K562 (cell line): ENCODE results near the gene TRIM2. TPM values are rescaled to one million over a fixed set of nuclear protein-coding genes. Genes with fewer than 3 reads are reported as not detected.

Experiments used
- ATAC-seq: fragments of 200-7000 bp; cut with Tn5 transposase; 3 replicates; pipeline ENCODE4 v1.9.1; 2020; ENCODE audit warnings: moderate library complexity
- BruUV-seq: library from RNA; stranded (reverse); fragments of 400-500 nt; replicated peaks from 2 replicates; lab custom pipeline; 2021; lab: Mats Ljungman, UMichigan
- CTCF ChIA-PET: fragments of 300-600 bp; formaldehyde crosslinking; extraction: SDS; loops from one replicate; lab custom pipeline; 2021; ENCODE audit warnings: low intra/inter-chr PET ratio; lab: Yijun Ruan, JAX
- POLR2A ChIA-PET: fragments of 300-600, 350-650 bp; sonication (Branson Sonifier 250); formaldehyde crosslinking; extraction: SDS; loops from one replicate; lab custom pipeline; 2021; ENCODE audit warnings: antibody characterized with exemption, inconsistent platforms; lab: Yijun Ruan, JAX
- DNase-seq, 4 experiments: peaks; one replicate each; pipeline versions ENCODE4 v3.0.0 to v3.0.0-alpha.2; 2011 to 2018; ENCODE audit warnings: low spot score in 3 of 4, mixed read lengths in 3 of 4; ENCODE audit errors: extremely low read depth in 1 of 4
- FAIRE-seq: peaks from 2 replicates; lab custom pipeline; 2011; peaks lifted over from hg19 to GRCh38; lab: Jason Lieb, UNC
- H2AFZ ChIP-seq: 2 replicates; pipeline ENCODE4 v1.6.0; 2011; ENCODE audit warnings: low read depth, low read length, control low read depth, inconsistent platforms
- H3K27ac ChIP-seq: fragments of 200-600 bp; 3 replicates; pipeline ENCODE4 v1.8.0; 2011; ENCODE audit warnings: low read depth, mild to moderate bottlenecking, control low read depth, inconsistent platforms, low read length, moderate library complexity, mixed read lengths; ENCODE audit errors: extremely low read depth
- H3K27me3 ChIP-seq, 2 experiments: fragments of 300-600 bp in 1 of 2; 2 replicates in 1 of 2; 3 replicates in 1 of 2; pipeline versions ENCODE4 v1.6.0 to v1.8.0; 2011; ENCODE audit warnings: inconsistent platforms in 2 of 2, low read length in 2 of 2, mild to moderate bottlenecking in 1 of 2, mixed read lengths in 1 of 2, moderate library complexity in 1 of 2; ENCODE audit not compliant: control insufficient read depth in 2 of 2, insufficient read depth in 2 of 2
- H3K36me3 ChIP-seq: fragments of 300-600 bp; 3 replicates; pipeline ENCODE4 v1.8.0; 2011; ENCODE audit warnings: mild to moderate bottlenecking, low read length, inconsistent platforms; ENCODE audit not compliant: control insufficient read depth, insufficient read depth
- H3K4me1 ChIP-seq, 2 experiments: fragments of 200-600 bp in 1 of 2; replicated peaks in 1 of 2; 2 replicates in 1 of 2; 3 replicates in 1 of 2; pipeline versions ENCODE4 v1.5.1 to v1.8.0; 2011; ENCODE audit warnings: inconsistent platforms in 2 of 2, low read length in 2 of 2, mild to moderate bottlenecking in 1 of 2, mixed read lengths in 1 of 2, moderate library complexity in 1 of 2; ENCODE audit not compliant: control insufficient read depth in 2 of 2, insufficient read depth in 2 of 2
- H3K4me2 ChIP-seq: 2 replicates; pipeline ENCODE4 v1.6.1; 2011; ENCODE audit warnings: low read length, control low read depth, inconsistent platforms, mixed read lengths; ENCODE audit not compliant: insufficient read depth
- H3K4me3 ChIP-seq: fragments of 200-600 bp; sonication (generic), shearing (Covaris generic); 2 replicates; pipeline ENCODE4 v1.5.1; 2016; ENCODE audit warnings: control low read depth, inconsistent platforms
- H3K79me2 ChIP-seq: fragments of 200-600 bp; 3 replicates; pipeline ENCODE4 v1.8.0; 2011; ENCODE audit warnings: low read length, inconsistent platforms; ENCODE audit not compliant: control insufficient read depth, insufficient read depth
- H3K9ac ChIP-seq, 2 experiments: 2 replicates each; pipeline versions ENCODE4 v1.6.0 to v1.6.1; 2011; ENCODE audit warnings: low read depth in 2 of 2, low read length in 2 of 2, control low read depth in 1 of 2, inconsistent platforms in 1 of 2, mild to moderate bottlenecking in 1 of 2, mixed read lengths in 1 of 2; ENCODE audit not compliant: insufficient read depth in 1 of 2
- H3K9me1 ChIP-seq: one replicate; pipeline ENCODE4 v1.6.0; 2011; ENCODE audit warnings: inconsistent platforms, mild to moderate bottlenecking, low read length, moderate library complexity; ENCODE audit not compliant: control insufficient read depth, insufficient read depth
- H3K9me3 ChIP-seq: replicated peaks from 2 replicates; pipeline ENCODE4 v1.5.1; 2011; ENCODE audit warnings: low read depth, low read length, inconsistent platforms; ENCODE audit not compliant: control insufficient read depth, insufficient read depth
- H4K20me1 ChIP-seq: replicated peaks from 2 replicates; pipeline ENCODE4 v1.6.1; 2011; ENCODE audit warnings: low read length, inconsistent platforms, mixed read lengths; ENCODE audit not compliant: control insufficient read depth, insufficient read depth
- ATF7 ChIP-seq: fragments of 450-650 bp; IDR thresholded peaks from 2 replicates; pipeline ENCODE4 v1.7.1; 2014; ENCODE audit warnings: mild to moderate bottlenecking, moderate library complexity
- CTBP1 ChIP-seq: fragments of 450-650 bp; IDR thresholded peaks from 2 replicates; pipeline ENCODE4 v1.6.1; 2016; ENCODE audit warnings: borderline replicate concordance
- FOXA3 ChIP-seq, 2 experiments: fragments of 450-650 bp in 1 of 2; sonication (generic) in 1 of 2; formaldehyde crosslinking; IDR thresholded peaks in 1 of 2; conservative IDR thresholded peaks in 1 of 2; 2 replicates each; pipeline versions ENCODE4 v1.4.0 to v1.8.0; 2020 to 2022; ENCODE audit warnings: mild to moderate bottlenecking in 2 of 2, missing genetic modification reagents in 1 of 2
- NFXL1 ChIP-seq: fragments of 450-650 bp; formaldehyde crosslinking; IDR thresholded peaks from 2 replicates; pipeline ENCODE4 v1.4.0; 2021; ENCODE audit warnings: mild to moderate bottlenecking
- PPARD ChIP-seq: fragments of 250-450 bp; sonication (Bioruptor Pico); IDR thresholded peaks from 2 replicates; pipeline ENCODE4 v1.8.0; 2022; ENCODE audit warnings: inconsistent platforms, mild to moderate bottlenecking, moderate library complexity
- TAF1 ChIP-seq: IDR thresholded peaks from 2 replicates; pipeline ENCODE4 v1.6.1; 2011; ENCODE audit warnings: mild to moderate bottlenecking, low read length, moderate library complexity; ENCODE audit not compliant: insufficient read depth, control insufficient read depth, severe bottlenecking; ENCODE audit errors: extremely low read depth
- ZBTB5 ChIP-seq: fragments of 450-650 bp; IDR thresholded peaks from 2 replicates; pipeline ENCODE4 v1.6.1; 2017; ENCODE audit warnings: antibody characterized with exemption
- ZC3H11A ChIP-seq: IDR thresholded peaks from 2 replicates; pipeline ENCODE4 v1.6.1; 2012; ENCODE audit warnings: low read depth, low read length, improper control_type of control experiment
- ZNF124 ChIP-seq: sonication (generic); formaldehyde crosslinking; IDR thresholded peaks from 2 replicates; pipeline ENCODE4 v1.8.1; 2022; ENCODE audit warnings: missing genetic modification reagents
- ZNF253 ChIP-seq: fragments of 250-450 bp; sonication (Bioruptor Pico); conservative IDR thresholded peaks from 2 replicates; pipeline ENCODE4 v1.6.1; 2021; ENCODE audit warnings: mild to moderate bottlenecking
- ZNF589 ChIP-seq: fragments of 200-800 bp; sonication (Bioruptor generic); IDR thresholded peaks from 2 replicates; pipeline ENCODE4 v1.6.1; 2016; ENCODE audit warnings: low read depth, missing genetic modification characterization, missing compliant biosample characterization
- ZNF592 ChIP-seq: fragments of 450-650 bp; IDR thresholded peaks from 2 replicates; pipeline ENCODE4 v1.6.1; 2017; ENCODE audit warnings: antibody characterized with exemption, mild to moderate bottlenecking
- WGBS: fragments of 100-300 bp; shearing (Covaris generic); methylation state at CpG from one replicate; pipeline ENCODE4 v1.1.6; 2016; ENCODE audit warnings: low coverage, mixed read lengths; ENCODE audit not compliant: insufficient coverage; ENCODE audit errors: missing lambda C conversion rate; 5-methylcytosine and 5-hydroxymethylcytosine counted together
- in situ Hi-C: fragments of 300-500 bp; cut with MboI; formaldehyde crosslinking; loops from 4 replicates; pipeline ENCODE4 v1.15.0; 2018; ENCODE audit warnings: inconsistent platforms, mixed read lengths
- intact Hi-C: fragments of 100-400 bp; cut with micrococcal nuclease; formaldehyde crosslinking; loops from 2 replicates; pipeline ENCODE4 v1.14.2; 2022
- polyA plus RNA-seq, 8 experiments: library from polyadenylated mRNA; depleted of rRNA in 4 of 8; stranded (reverse) in 5 of 8; unstranded in 3 of 8; fragments of >200 nt; fragmentation: Nextera tagmentation in 2 of 8; fragmentation: Illumina TruSeq in 1 of 8; extraction: Ambion mirVana in 2 of 8; extraction: Trizol in 1 of 8; gene quantifications; 2 replicates each; pipeline versions ENCODE4 v1.2.1 to v1.2.3, GENCODE V29; 2011 to 2014; ENCODE audit warnings: inconsistent platforms in 1 of 8, missing spikeins in 1 of 8
- total RNA-seq, 7 experiments: library from RNA; depleted of rRNA in 6 of 7; stranded (reverse); fragments of >200 nt in 6 of 7; fragmentation: Illumina TruSeq in 2 of 7; extraction: Trizol in 2 of 7; gene quantifications; 2 replicates each; pipeline versions ENCODE4 v1.2.1 to v1.2.3, GENCODE V29; 2011 to 2021; ENCODE audit warnings: low replicate concordance in 1 of 7
- TF ChIP-seq, protein P1 (sequence below): fragments of 450-650 bp; IDR thresholded peaks from 2 replicates; pipeline ENCODE4 v1.6.1; 2016; ENCODE audit warnings: antibody characterized with exemption
- TF ChIP-seq, protein P2 (sequence below): sonication (generic); formaldehyde crosslinking; IDR thresholded peaks from 2 replicates; pipeline ENCODE4 v1.8.1; 2022; ENCODE audit warnings: missing genetic modification reagents

Gene TRIM2
- total and polyA plus RNA-seq, 9 of the 15 experiments (the other 6 are each of a cell fraction or from before 2014, with no cell fraction given), result 0.01 to 0.41 (median 0.13) TPM; not detected in 1

DNA sequence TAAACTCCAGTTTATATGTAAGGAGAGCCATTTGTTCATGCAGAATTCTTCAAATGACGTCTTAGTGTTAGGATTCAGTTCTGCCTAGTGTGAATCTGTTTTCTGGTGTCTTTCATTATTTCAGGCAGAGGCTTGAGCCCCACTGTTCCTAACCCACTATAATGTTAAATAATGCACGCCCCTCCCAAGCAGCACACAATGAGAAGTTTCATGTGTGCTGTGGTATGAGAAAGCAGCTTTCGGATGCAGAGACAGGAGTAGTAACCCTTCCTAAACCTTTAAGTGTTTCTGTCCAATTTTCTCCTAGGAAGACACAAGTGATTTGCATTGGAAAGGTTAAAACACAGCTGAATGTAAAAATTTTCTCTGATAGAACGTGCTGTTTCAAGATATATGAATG is 54.5 kb downstream of the TRIM2 start:
- BruUV-seq, result no TSS peak
- Histone ChIP-seq H3K9me3 (no peaks in the 10 kb centered on the region), H3K4me1 (no peaks in the 10 kb centered on the region), H3K27ac (no peak overlapping the region), H4K20me1 (no peaks in the 10 kb centered on the region), H3K9me1 (no peaks in the 10 kb centered on the region), H2AFZ (no peak overlapping the region), H3K27me3 (peaks cover 10 to 24% of the 10 kb centered on the region in 2 experiments; a peak in 3 of 5 replicates), H3K79me2 (no peaks in the 10 kb centered on the region), H3K4me3 (no peak overlapping the region), H3K9ac (no peak overlapping the region), H3K36me3 (no peaks in the 10 kb centered on the region), H3K4me2 (no peak overlapping the region)
- intact Hi-C loops, result no loop called here
- DNase-seq (no peak), ATAC-seq (no peak), FAIRE-seq (no peak)
- WGBS, result 1% methylated on average over 4 of the region's 4 CpGs
- in situ Hi-C loops, result no loop called here
- POLR2A ChIA-PET, result interaction anchor here (2.0 kb wide), 1 partner anchor 9 kb away, joined by 4 read pairs; no protein-coding TSS in a partner anchor
- CTCF ChIA-PET, result no interaction called here
- no peak for TF ChIP-seq ZC3H11A
- TF ChIP-seq NFXL1 (CRISPR knock-in tag), result no peak
- TF ChIP-seq, protein P1, sequence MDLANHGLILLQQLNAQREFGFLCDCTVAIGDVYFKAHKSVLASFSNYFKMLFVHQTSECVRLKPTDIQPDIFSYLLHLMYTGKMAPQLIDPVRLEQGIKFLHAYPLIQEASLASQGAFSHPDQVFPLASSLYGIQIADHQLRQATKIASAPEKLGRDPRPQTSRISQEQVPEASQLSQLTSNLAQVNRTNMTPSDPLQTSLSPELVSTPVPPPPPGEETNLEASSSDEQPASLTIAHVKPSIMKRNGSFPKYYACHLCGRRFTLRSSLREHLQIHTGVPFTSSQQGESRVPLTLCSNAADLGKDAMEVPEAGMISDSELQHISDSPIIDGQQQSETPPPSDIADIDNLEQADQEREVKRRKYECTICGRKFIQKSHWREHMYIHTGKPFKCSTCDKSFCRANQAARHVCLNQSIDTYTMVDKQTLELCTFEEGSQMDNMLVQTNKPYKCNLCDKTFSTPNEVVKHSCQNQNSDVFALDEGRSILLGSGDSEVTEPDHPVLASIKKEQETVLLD, result no peak
- no peak for TF ChIP-seq CTBP1
- TF ChIP-seq ZNF592, result no peak
- TF ChIP-seq ZNF589 (CRISPR knock-in tag), result no peak
- TF ChIP-seq PPARD, result no peak
- TF ChIP-seq, protein P2, sequence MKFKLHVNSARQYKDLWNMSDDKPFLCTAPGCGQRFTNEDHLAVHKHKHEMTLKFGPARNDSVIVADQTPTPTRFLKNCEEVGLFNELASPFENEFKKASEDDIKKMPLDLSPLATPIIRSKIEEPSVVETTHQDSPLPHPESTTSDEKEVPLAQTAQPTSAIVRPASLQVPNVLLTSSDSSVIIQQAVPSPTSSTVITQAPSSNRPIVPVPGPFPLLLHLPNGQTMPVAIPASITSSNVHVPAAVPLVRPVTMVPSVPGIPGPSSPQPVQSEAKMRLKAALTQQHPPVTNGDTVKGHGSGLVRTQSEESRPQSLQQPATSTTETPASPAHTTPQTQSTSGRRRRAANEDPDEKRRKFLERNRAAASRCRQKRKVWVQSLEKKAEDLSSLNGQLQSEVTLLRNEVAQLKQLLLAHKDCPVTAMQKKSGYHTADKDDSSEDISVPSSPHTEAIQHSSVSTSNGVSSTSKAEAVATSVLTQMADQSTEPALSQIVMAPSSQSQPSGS (CRISPR knock-in tag), result no peak
- TF ChIP-seq ZNF253 (CRISPR knock-in tag), result no peak
- TF ChIP-seq TAF1, result no peak
- no peak for TF ChIP-seq ZBTB5
- TF ChIP-seq FOXA3 (CRISPR knock-in tag; conservative IDR thresholded peaks at IDR 0.05 in 1 of 2, IDR thresholded peaks at IDR 0.05 in 1 of 2), result no peak
- no peak for TF ChIP-seq ZNF124 (CRISPR knock-in tag)
- TF ChIP-seq ATF7, result no peak
